Posterior vena cava (tissue), 2 donors: Measurements from ENCODE around the gene DNAJA4. TPM values are rescaled to one million over a fixed set of nuclear protein-coding genes. Genes with fewer than 3 reads are reported as not detected.
"Not testable (repeated sequence)": the region's sequence is repeated elsewhere in the genome, so short reads cannot be mapped to it uniquely, and the experiment has no call there.

Experiments
- DNase-seq: peaks from one replicate; pipeline ENCODE4 v3.0.0-alpha.2; 2020; ENCODE audit warnings: low spot score
- intact Hi-C, 2 donors: fragments of 100-400 bp; cut with DNase I; formaldehyde crosslinking; loops; one replicate each; pipeline versions ENCODE4 v1.14.1 to v1.14.2; 2022 to 2023
- total RNA-seq, 2 donors: library from RNA; stranded (reverse); fragmentation: NEBNext Ultra II Directional; extraction: Animal tissue kit (Norgen Biotek cat#: 25700); gene quantifications; one replicate each; pipeline ENCODE4 v1.2.1, GENCODE V29; 2021
- donor health status: DM: yes; HTN: yes; CAD: no.
- donor health status: DM: yes; HTN: yes; CAD: no.

The DNAJA4 gene
- total RNA-seq, 2 donors from 2014 or later, result 22.3 to 56.4 TPM

DNA sequence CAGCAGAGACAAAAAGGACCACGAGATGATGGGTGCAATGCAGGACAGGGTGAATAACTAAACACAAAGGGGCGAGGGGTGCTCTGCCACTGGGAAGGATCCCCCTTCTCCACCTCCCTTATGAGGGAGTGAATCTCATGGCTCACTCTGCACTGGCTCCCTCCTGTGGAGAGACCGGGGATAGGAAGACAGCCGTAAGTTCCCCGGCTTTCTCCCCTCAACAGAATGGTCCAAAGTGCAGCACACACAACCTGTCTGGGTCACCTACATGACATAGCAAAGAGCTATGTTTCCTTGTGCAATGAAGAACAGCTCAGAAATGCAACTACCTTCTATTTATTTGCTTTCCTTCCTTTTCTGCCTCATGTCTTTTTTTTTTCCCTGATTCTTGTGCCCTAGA is 22.2 kb upstream of the DNAJA4 start:
- intact Hi-C loops, result loop anchor here (5.0 kb wide), 4 partner anchors 65 to 130 kb away; partner anchors contain the start of gene CIB2 (in 1 of the 2)

GRCh38 chr15:78243058-78243457 is 21.3 kb upstream of the DNAJA4 start:
- DNase-seq, result no peak
- intact Hi-C loops, result loop anchor here (5.0 kb wide), 4 partner anchors 66 to 131 kb away; partner anchors contain the start of gene CIB2 (in 1 of the 2)

More for the DNA sequence above, 22.2 kb upstream of the DNAJA4 start:
- DNase-seq, result no peak

DNA sequence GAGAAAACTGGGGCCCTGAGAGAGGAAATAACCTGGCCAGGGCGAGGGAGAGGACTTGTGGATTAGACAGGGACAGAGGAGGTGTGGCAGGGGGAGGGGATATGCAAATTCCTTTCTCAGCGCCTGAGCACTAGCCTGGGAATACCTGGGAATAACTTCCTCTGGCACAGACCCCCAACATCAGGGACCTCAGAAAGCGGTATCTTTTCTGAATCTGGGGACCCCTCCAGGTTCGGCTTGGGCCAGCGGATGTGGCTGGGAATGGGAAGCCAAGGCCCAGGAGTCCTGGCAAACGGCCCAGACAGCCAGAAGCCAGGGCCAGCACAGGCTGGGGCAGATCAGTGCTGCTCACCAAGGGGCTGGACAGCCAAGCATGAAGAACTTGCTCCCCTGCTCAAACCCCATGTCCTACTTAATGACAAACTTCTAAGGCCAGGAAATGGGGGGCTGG is 20.8 kb upstream of the DNAJA4 start:
- intact Hi-C loops, result loop anchor here (5.0 kb wide), 4 partner anchors 66 to 131 kb away; partner anchors contain the start of gene CIB2 (in 1 of the 2)
- no peak for DNase-seq

GRCh38 chr15:78244101-78244500 is 20.3 kb upstream of the DNAJA4 start:
- intact Hi-C loops, result loop anchor here (5.0 kb wide), 4 partner anchors 67 to 132 kb away; partner anchors contain the start of gene CIB2 (in 1 of the 2)
- no peak for DNase-seq

- DNase-seq, result no peak
- intact Hi-C loops, result loop anchor here (5.0 kb wide), 4 partner anchors 68 to 133 kb away; partner anchors contain the start of gene CIB2 (in 1 of the 2)
Observed at GRCh38 chr15:78244893-78245292, 19.5 kb upstream of the DNAJA4 start.

DNA sequence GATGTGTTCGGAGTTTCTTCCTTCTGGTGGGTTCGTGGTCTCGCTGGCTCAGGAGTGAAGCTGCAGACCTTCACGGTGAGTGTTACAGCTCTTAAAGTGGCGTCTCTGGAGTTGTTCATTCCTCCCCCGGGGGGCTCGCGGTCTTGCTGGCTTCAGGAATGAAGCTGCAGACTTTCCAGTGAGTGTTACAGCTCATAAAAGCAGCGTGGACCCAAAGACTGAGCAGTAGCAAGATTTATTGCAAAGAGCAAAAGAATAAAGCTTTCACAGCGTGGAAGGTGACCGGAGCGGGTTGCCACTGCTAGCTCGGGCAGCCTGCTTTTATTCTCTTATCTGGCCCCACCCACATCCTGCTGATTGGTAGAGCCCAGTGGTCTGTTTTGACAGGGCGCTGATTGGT is 19.0 kb upstream of the DNAJA4 start:
- DNase-seq, intact Hi-C loops: not testable (repeated sequence)

GRCh38 chr15:78245976-78246620 is 18.3 kb upstream of the DNAJA4 start:
- DNase-seq, intact Hi-C loops: not testable (repeated sequence)

DNA sequence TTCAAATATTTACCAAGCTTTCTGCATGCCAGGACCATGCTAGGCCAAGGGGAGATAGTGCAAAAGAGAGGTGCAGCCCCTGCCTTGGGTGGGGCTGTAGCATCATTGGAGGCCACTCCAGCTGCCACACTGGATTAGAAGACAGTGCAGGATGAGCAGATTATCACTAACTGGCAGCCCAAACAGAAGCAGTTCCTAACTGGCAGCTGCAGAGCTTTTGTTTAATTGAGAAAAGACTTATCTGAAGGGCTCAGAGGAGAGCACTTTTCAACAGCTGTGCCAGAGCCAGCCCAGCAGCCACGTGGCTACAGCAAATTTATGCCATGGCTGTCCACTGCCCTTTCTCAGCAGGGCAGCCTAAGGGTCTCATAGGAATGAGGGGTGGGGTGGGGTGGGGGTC is 16.5 kb upstream of the DNAJA4 start:
- intact Hi-C loops, result no loop called here
- DNase-seq, result no peak

DNA sequence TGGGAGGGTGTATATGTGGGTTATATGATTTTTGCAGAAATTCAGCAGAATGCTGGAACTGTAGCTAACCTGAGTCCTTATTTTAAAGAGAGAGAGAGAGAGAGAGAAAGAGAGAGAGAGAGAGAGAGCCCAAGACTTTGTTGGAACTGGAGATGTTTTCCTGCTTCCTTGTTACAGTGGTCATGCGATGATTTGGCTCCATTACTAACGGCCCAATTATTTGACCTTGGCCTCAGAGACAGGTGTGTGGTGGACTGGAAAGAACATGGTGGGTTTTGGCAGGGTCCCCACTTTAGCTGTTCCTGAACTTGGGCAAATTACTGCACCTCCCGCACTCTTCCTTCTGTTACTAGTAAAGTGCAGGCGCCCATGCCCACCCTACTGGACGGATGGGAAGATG is 15.2 kb upstream of the DNAJA4 start:
- no peak for DNase-seq
- intact Hi-C loops, result no loop called here

DNA sequence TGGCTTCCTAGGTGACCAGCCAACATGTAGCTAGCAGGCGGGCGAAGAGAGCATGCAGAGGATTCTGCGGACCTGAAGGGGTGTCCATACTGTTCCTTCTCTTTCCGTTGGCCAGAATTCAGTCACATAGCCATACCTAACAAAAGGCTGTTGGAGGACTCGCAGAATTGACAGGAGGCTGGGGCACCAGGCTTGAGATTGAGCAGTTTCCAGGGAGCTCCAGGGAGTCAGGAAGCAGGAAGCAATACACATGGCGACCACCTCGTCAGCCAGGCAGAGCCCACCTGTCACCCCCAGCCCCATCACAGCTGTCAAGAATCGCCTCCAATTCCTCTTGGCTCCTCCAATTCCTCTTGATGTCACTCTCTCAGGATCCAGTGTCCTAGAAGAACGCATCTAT is 13.2 kb upstream of the DNAJA4 start:
- no peak for DNase-seq
- intact Hi-C loops, result no loop called here

- DNase-seq, result no peak
- intact Hi-C loops, result no loop called here
Observed at GRCh38 chr15:78255421-78256043, 8.8 kb upstream of the DNAJA4 start.

- no peak for DNase-seq
- intact Hi-C loops, result no loop called here
Observed at GRCh38 chr15:78256044-78256437, 8.3 kb upstream of the DNAJA4 start.

DNA sequence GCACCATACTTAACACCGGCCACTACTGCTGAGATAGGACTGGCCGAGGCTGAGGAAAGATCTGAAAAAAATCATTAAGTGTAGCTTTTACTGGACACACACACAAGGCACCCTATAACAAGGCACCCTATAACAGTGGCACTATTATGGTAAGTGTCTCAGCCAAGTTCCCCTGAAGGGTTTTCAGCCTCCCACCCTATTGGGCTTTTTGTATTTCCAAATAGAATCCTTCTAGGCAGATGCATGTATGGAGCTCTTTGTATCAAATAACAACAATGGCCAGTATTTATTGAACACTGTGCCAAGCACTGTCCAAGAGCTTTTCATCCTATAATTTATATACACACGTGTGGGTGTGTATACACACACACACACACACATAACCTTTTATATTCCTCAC is 6.7 kb upstream of the DNAJA4 start:
- no peak for DNase-seq
- intact Hi-C loops, result no loop called here

GRCh38 chr15:78259232-78259631 is 5.1 kb upstream of the DNAJA4 start:
- no peak for DNase-seq
- intact Hi-C loops, result no loop called here

DNA sequence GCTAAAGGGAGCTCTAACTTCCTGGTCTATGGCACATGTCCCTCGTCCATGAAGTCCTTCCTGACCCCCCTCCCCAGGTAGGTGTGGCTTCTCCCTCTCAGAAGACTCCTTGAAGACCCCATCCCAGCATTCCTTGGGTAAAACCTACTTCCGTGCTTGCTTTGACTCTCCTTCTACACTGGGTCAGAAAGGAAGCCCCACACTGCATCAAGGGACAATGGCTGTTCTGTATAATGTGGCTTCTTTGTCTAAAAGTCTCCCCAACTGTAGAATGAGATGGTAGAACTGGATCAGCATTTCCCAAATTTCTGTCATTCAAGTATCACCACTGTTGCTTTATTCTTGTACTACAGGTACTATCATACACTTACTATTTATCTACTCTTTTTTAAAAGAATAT is 3.9 kb upstream of the DNAJA4 start:
- intact Hi-C loops, result no loop called here
- DNase-seq, result no peak

DNA sequence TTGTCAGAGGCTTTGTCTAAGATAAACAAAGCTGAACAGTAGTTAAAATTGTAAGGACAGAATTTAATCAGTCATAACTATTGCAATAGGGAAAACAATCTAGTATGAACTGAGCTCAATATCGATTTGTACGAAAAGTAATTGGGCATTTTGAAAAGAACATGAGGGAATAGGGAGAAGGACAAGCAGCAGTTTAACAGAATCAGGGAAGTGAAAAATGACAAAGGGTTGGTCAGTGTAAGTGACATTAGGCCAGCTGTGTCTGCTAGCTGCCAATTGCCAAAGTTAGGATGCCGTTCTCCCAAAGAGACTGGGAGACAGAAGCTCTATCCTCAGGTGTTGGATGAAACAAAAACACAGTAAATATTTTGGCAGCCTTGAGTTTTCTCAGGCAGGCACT is 3.3 kb upstream of the DNAJA4 start:
- intact Hi-C loops, result no loop called here
- no peak for DNase-seq

- DNase-seq, result no peak
- intact Hi-C loops, result no loop called here
Observed at GRCh38 chr15:78263351-78263781, 996 bp upstream of the DNAJA4 start.

DNA sequence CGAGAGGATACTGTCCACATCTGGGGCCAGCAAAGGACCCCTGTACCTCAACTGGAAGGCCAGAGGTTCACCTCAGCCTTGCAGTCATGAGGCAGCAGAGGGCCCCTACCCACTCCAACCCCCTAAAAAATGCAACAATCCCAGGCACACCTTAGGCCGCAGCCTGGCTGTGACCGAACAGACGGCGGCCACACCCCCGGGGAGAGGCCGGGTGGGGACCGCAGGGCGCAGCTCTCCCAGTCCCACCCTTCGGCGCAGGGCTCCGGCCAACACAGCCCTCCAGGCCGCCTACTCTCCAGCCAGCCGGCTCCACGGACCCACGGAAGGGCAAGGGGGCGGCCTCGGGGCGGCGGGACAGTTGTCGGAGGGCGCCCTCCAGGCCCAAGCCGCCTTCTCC is 457 bp upstream of the DNAJA4 start:
- intact Hi-C loops, result no loop called here

GRCh38 chr15:78265137-78265460 is 737 bp downstream of the DNAJA4 start:
- no peak for DNase-seq
- intact Hi-C loops, result no loop called here

More for the DNA sequence above, 457 bp upstream of the DNAJA4 start:
- DNase-seq, result no peak

GRCh38 chr15:78265752-78266224 is 1.4 kb downstream of the DNAJA4 start:
- intact Hi-C loops, result no loop called here
- no peak for DNase-seq

DNA sequence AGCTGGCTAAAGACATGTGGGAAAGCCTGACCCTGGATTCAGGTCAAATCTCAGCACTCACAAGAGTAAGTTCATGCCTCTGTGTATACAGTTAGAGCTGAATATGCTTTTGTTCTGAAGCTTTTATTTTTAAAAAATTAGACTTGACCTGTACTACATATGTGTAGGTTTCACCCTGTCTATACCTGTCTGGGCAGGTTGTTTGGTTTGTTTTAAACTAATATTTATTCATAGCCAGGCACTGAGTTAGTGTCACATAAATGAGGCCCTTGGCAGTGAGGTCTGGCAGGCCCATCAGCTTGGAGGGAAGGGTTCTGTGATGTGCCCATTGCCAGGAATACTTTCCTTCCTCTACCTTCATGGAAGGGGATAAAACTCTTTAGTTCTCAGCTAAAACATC is 1.9 kb downstream of the DNAJA4 start:
- no peak for DNase-seq
- intact Hi-C loops, result no loop called here
